ENCODE data around the gene STX3.
"Not testable (repeated sequence)": the region's sequence is repeated elsewhere in the genome, so short reads cannot be mapped to it uniquely, and the experiment has no call there.

STX3 gene

DNA sequence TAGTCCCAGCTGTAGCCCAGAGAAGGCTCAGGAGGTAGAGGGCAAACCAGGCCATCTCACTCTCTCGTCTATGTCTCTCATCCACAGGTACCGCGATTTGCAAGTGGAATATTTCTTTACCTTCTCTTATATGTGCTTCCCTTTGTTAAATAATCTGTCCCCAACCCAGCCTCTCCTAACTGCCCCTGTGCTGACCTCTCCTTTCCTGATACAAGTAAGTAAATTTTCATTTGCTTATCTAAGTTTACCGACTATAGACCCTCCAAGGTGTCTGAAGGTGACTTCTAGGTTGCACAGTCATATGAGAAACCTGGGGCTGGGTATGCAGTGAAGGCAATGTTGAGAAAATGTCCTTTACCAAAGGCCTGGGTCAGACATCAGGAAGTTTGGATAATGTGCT, 90.2 kb downstream of the STX3 start, which contains the start of gene CBLIF:
TSS of gene CBLIF (minus strand) at position 101 of the 400 bp plus-strand sequence. CDS start at position 55, 46 bp downstream.
- H3K27ac ChIP-seq, result no peak within 1 kb of the TSS
- H3K36me3 ChIP-seq (replicated peaks), result no peaks in the 10 kb centered on the region
- no peaks in the 10 kb centered on the region for H3K27me3 ChIP-seq (replicated peaks)
- no peak within 1 kb of the TSS for H3K4me3 ChIP-seq (ENCODE audit: low read depth, low read length)
- in situ Hi-C loops (cut with HindIII; ENCODE audit: low pct_ligation_motif_present, low sequenced_read_pairs), result no loop called here
- DNase-seq, result no peak
- TF ChIP-seq, protein P1, sequence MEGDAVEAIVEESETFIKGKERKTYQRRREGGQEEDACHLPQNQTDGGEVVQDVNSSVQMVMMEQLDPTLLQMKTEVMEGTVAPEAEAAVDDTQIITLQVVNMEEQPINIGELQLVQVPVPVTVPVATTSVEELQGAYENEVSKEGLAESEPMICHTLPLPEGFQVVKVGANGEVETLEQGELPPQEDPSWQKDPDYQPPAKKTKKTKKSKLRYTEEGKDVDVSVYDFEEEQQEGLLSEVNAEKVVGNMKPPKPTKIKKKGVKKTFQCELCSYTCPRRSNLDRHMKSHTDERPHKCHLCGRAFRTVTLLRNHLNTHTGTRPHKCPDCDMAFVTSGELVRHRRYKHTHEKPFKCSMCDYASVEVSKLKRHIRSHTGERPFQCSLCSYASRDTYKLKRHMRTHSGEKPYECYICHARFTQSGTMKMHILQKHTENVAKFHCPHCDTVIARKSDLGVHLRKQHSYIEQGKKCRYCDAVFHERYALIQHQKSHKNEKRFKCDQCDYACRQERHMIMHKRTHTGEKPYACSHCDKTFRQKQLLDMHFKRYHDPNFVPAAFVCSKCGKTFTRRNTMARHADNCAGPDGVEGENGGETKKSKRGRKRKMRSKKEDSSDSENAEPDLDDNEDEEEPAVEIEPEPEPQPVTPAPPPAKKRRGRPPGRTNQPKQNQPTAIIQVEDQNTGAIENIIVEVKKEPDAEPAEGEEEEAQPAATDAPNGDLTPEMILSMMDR (IDR thresholded peaks at IDR 0.05; ENCODE audit: low read depth, low read length, missing control alignments), result no peak

GRCh38 chr11:59846556-59846955, 91.4 kb downstream of the STX3 start:
- no peaks in the 10 kb centered on the region for H3K27me3 ChIP-seq (replicated peaks)
- H3K4me3 ChIP-seq (ENCODE audit: low read depth, low read length), result no peak overlapping the region
- H3K36me3 ChIP-seq (replicated peaks), result no peaks in the 10 kb centered on the region
- no peak overlapping the region for H3K27ac ChIP-seq
- TF ChIP-seq, protein P1 (IDR thresholded peaks at IDR 0.05; ENCODE audit: low read depth, low read length, missing control alignments), result no peak
- in situ Hi-C loops (cut with HindIII; ENCODE audit: low pct_ligation_motif_present, low sequenced_read_pairs), result no loop called here
- no peak for DNase-seq

- in situ Hi-C loops (cut with HindIII; ENCODE audit: low pct_ligation_motif_present, low sequenced_read_pairs), result no loop called here
- TF ChIP-seq, protein P1 (IDR thresholded peaks at IDR 0.05; ENCODE audit: low read depth, low read length, missing control alignments), result no peak
- DNase-seq, result no peak
- Histone ChIP-seq H3K4me3 (ENCODE audit: low read depth, low read length) (no peak overlapping the region), H3K27me3 (replicated peaks) (no peaks in the 10 kb centered on the region), H3K36me3 (replicated peaks) (no peaks in the 10 kb centered on the region), H3K27ac (no peak overlapping the region)
Observed at GRCh38 chr11:59847626-59848025, 92.5 kb downstream of the STX3 start.

- H3K36me3 ChIP-seq (replicated peaks); H3K4me3 ChIP-seq (ENCODE audit: low read depth, low read length); DNase-seq; H3K27me3 ChIP-seq (replicated peaks); H3K27ac ChIP-seq; in situ Hi-C loops (cut with HindIII; ENCODE audit: low pct_ligation_motif_present, low sequenced_read_pairs): not testable (repeated sequence)
Observed at GRCh38 chr11:59848439-59848838, 93.3 kb downstream of the STX3 start.

GRCh38 chr11:59849129-59849528, 94.0 kb downstream of the STX3 start:
- H3K27ac ChIP-seq, result no peak overlapping the region
- no peaks in the 10 kb centered on the region for H3K27me3 ChIP-seq (replicated peaks)
- H3K36me3 ChIP-seq (replicated peaks), result no peaks in the 10 kb centered on the region
- DNase-seq, result no peak
- H3K4me3 ChIP-seq (ENCODE audit: low read depth, low read length), result no peak overlapping the region
- TF ChIP-seq, protein P1 (IDR thresholded peaks at IDR 0.05; ENCODE audit: low read depth, low read length, missing control alignments), result no peak
- in situ Hi-C loops (cut with HindIII; ENCODE audit: low pct_ligation_motif_present, low sequenced_read_pairs), result no loop called here

- DNase-seq; H3K27me3 ChIP-seq (replicated peaks); H3K36me3 ChIP-seq (replicated peaks); H3K4me3 ChIP-seq (ENCODE audit: low read depth, low read length); in situ Hi-C loops (cut with HindIII; ENCODE audit: low pct_ligation_motif_present, low sequenced_read_pairs); H3K27ac ChIP-seq: not testable (repeated sequence)
Observed at GRCh38 chr11:59849551-59849950, 94.4 kb downstream of the STX3 start.

GRCh38 chr11:59851416-59851815, 96.2 kb downstream of the STX3 start:
- H3K36me3 ChIP-seq (replicated peaks); H3K27ac ChIP-seq; H3K27me3 ChIP-seq (replicated peaks); DNase-seq; H3K4me3 ChIP-seq (ENCODE audit: low read depth, low read length); in situ Hi-C loops (cut with HindIII; ENCODE audit: low pct_ligation_motif_present, low sequenced_read_pairs): not testable (repeated sequence)

Data from brain microvascular endothelial cell (primary cell).